ENCODE results near the gene CNDP2. TPM values are rescaled to one million over a fixed set of nuclear protein-coding genes. Genes with fewer than 3 reads are reported as not detected.
A peak's percentile ranks its signal among the peaks of the same experiment; 100 is the strongest.

CNDP2 gene
- total and polyA plus RNA-seq, 2 of the 13 experiments (the other 11 are each of a cell fraction or from before 2014, with no cell fraction given): 64.7 to 80.8 TPM

DNA sequence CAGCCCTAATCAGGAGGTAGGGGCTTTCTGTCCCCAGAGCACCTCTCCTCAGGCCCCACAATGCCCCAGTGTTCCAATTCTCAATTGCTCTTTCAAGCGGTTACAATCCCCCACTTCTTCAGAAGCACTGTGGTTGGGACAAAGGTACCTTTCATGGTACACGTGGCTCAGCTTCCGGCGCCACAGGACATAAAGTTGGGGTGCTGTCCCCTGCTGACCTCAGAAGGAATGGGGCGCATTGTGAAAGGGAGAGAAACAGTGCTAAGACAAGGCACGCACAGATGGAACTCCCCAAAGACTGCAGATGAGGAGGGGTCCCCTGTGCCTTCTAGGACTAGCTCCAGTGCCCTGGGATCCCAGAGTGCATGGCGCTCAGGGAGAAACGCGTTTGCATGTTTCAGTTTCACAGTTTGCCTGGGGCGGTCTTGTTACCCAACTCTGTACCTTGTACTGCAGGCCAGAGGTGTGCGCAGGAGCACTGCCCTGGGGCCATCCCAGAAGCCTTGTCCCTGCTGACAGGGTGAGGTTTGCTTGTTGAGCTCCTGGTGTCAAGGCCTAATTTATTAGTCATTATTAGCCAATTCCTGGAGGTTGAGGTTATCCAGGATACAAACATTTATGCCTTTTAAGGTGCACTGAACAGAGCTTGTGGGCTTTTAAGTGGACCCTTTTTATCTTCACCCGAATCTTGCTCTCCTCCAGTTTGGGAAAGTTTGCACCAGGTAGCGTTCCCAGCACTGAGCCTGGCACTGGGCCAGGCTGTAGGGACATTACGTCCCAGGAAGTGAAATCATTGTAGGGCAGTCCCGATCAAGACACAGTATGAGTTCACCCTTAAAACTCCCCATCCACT lies 45.8 kb downstream of the CNDP2 start (continued):
- TF ChIP-seq, protein P1, sequence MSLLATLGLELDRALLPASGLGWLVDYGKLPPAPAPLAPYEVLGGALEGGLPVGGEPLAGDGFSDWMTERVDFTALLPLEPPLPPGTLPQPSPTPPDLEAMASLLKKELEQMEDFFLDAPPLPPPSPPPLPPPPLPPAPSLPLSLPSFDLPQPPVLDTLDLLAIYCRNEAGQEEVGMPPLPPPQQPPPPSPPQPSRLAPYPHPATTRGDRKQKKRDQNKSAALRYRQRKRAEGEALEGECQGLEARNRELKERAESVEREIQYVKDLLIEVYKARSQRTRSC (CRISPR knock-in tag; IDR thresholded peaks at IDR 0.05; ENCODE audit: low read depth): no peak
- TF ChIP-seq HIVEP1 (CRISPR knock-in tag; IDR thresholded peaks at IDR 0.05) (peak; percentile 68; the same call in 1 of the 2 replicates), CBX5 (CRISPR knock-in tag; IDR thresholded peaks at IDR 0.05; ENCODE audit: borderline replicate concordance) (peak; percentile 78; the same call in 1 of the 2 replicates), THAP9 (CRISPR knock-in tag; IDR thresholded peaks at IDR 0.05; ENCODE audit: borderline replicate concordance) (peak; percentile 30; the same call in 1 of the 2 replicates), MIER3 (CRISPR knock-in tag; IDR thresholded peaks at IDR 0.05; ENCODE audit: borderline replicate concordance) (peak; percentile 58; the same call in 1 of the 2 replicates), MXI1 (IDR thresholded peaks at IDR 0.05; ENCODE audit: borderline replicate concordance, low read depth, low read length) (peak; percentile 43; the same call in 1 of the 3 replicates), NFKB2 (CRISPR knock-in tag; IDR thresholded peaks at IDR 0.05; ENCODE audit: borderline replicate concordance) (peak; percentile 67; the same call in 1 of the 2 replicates), SRY (CRISPR knock-in tag; IDR thresholded peaks at IDR 0.05) (no peak), ZNF292 (CRISPR knock-in tag; IDR thresholded peaks at IDR 0.05; ENCODE audit: borderline replicate concordance, low read depth) (peak; percentile 93; the same call in 1 of the 2 replicates), ZNF318 (CRISPR knock-in tag; IDR thresholded peaks at IDR 0.05) (peak; percentile 87; the same call in 1 of the 2 replicates)
- TF ChIP-seq, protein P2, sequence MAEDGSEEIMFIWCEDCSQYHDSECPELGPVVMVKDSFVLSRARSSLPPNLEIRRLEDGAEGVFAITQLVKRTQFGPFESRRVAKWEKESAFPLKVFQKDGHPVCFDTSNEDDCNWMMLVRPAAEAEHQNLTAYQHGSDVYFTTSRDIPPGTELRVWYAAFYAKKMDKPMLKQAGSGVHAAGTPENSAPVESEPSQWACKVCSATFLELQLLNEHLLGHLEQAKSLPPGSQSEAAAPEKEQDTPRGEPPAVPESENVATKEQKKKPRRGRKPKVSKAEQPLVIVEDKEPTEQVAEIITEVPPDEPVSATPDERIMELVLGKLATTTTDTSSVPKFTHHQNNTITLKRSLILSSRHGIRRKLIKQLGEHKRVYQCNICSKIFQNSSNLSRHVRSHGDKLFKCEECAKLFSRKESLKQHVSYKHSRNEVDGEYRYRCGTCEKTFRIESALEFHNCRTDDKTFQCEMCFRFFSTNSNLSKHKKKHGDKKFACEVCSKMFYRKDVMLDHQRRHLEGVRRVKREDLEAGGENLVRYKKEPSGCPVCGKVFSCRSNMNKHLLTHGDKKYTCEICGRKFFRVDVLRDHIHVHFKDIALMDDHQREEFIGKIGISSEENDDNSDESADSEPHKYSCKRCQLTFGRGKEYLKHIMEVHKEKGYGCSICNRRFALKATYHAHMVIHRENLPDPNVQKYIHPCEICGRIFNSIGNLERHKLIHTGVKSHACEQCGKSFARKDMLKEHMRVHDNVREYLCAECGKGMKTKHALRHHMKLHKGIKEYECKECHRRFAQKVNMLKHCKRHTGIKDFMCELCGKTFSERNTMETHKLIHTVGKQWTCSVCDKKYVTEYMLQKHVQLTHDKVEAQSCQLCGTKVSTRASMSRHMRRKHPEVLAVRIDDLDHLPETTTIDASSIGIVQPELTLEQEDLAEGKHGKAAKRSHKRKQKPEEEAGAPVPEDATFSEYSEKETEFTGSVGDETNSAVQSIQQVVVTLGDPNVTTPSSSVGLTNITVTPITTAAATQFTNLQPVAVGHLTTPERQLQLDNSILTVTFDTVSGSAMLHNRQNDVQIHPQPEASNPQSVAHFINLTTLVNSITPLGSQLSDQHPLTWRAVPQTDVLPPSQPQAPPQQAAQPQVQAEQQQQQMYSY (CRISPR knock-in tag; IDR thresholded peaks at IDR 0.05): no peak

Measured in HepG2 (cell line).